GM23338 (cell line): ENCODE results near the gene CFI. TPM values are rescaled to one million over a fixed set of nuclear protein-coding genes. Genes with fewer than 3 reads are reported as not detected.

ENCODE experiments used
- ATAC-seq: fragments of 200-7000 bp; cut with Tn5 transposase; 3 replicates; pipeline ENCODE4 v1.9.1; 2020
- DNase-seq: peaks from one replicate; pipeline ENCODE4 v3.0.0-alpha.2; 2015; ENCODE audit warnings: low spot score
- H2AFZ ChIP-seq: fragments of 200-600 bp; sonication (generic); 2 replicates; pipeline ENCODE4 v1.8.0; 2016; ENCODE audit warnings: antibody characterized with exemption, mild to moderate bottlenecking, moderate library complexity
- H3F3A ChIP-seq: fragments of 200-600 bp; sonication (generic); replicated peaks from 2 replicates; pipeline ENCODE4 v1.8.0; 2017; ENCODE audit warnings: antibody characterized with exemption, mixed run types, low read depth
- H3K27ac ChIP-seq: fragments of 200-600 bp; sonication (generic); 2 replicates; pipeline ENCODE4 v1.6.1; 2016; ENCODE audit warnings: low read depth
- H3K27me3 ChIP-seq: fragments of 200-600 bp; sonication (generic); 2 replicates; pipeline ENCODE4 v1.8.0; 2016; ENCODE audit warnings: mild to moderate bottlenecking, mixed run types, moderate library complexity; ENCODE audit not compliant: insufficient read depth
- H3K36me3 ChIP-seq: fragments of 200-600 bp; sonication (generic); 2 replicates; pipeline ENCODE4 v1.8.0; 2016; ENCODE audit warnings: mild to moderate bottlenecking; ENCODE audit not compliant: insufficient read depth
- H3K4me1 ChIP-seq: fragments of 200-600 bp; sonication (generic); 2 replicates; pipeline ENCODE4 v1.8.0; 2016; ENCODE audit warnings: mild to moderate bottlenecking, moderate library complexity; ENCODE audit not compliant: insufficient read depth
- H3K4me2 ChIP-seq: fragments of 200-600 bp; sonication (generic); 2 replicates; pipeline ENCODE4 v1.7.1; 2017; ENCODE audit warnings: mixed run types
- H3K4me3 ChIP-seq: fragments of 200-600 bp; sonication (generic); 2 replicates; pipeline ENCODE4 v1.6.1; 2016; ENCODE audit warnings: mixed run types
- H3K79me2 ChIP-seq: fragments of 200-600 bp; sonication (generic); replicated peaks from 2 replicates; pipeline ENCODE4 v1.8.0; 2017; ENCODE audit warnings: mild to moderate bottlenecking; ENCODE audit not compliant: insufficient read depth
- H3K9me2 ChIP-seq: fragments of 200-600 bp; sonication (generic); 2 replicates; pipeline ENCODE4 v1.8.0; 2017; ENCODE audit not compliant: insufficient read depth
- H4K20me1 ChIP-seq: fragments of 200-600 bp; sonication (generic); replicated peaks from 2 replicates; pipeline ENCODE4 v1.8.0; 2017; ENCODE audit warnings: mild to moderate bottlenecking; ENCODE audit not compliant: insufficient read depth
- H3K27ac Mint-ChIP-seq: 2 replicates; pipeline ENCODE4 v1.8.0; 2020; ENCODE audit warnings: inconsistent platforms, mild to moderate bottlenecking, moderate library complexity, mixed read lengths
- H3K27me3 Mint-ChIP-seq: 3 replicates; pipeline ENCODE4 v1.8.0; 2022; ENCODE audit warnings: low read depth, mild to moderate bottlenecking, moderate library complexity, mixed read lengths, inconsistent platforms; ENCODE audit not compliant: insufficient read depth, poor library complexity
- H3K36me3 Mint-ChIP-seq: 3 replicates; pipeline ENCODE4 v1.8.0; 2021; ENCODE audit warnings: low read depth, mild to moderate bottlenecking, inconsistent platforms, moderate library complexity, mixed read lengths
- H3K4me1 Mint-ChIP-seq: 3 replicates; pipeline ENCODE4 v1.8.0; 2020; ENCODE audit warnings: mild to moderate bottlenecking, inconsistent platforms, mixed read lengths
- H3K4me3 Mint-ChIP-seq: 3 replicates; pipeline ENCODE4 v1.8.0; 2021; ENCODE audit warnings: moderate library complexity, mild to moderate bottlenecking, inconsistent platforms, mixed read lengths
- H3K9me3 Mint-ChIP-seq: 3 replicates; pipeline ENCODE4 v1.8.0; 2020; ENCODE audit warnings: moderate library complexity, mild to moderate bottlenecking, inconsistent platforms, mixed read lengths
- CREB1 ChIP-seq: fragments of 250-450 bp; sonication (Bioruptor Pico); IDR thresholded peaks from 2 replicates; pipeline ENCODE4 v1.5.0; 2020; ENCODE audit warnings: low read depth, mild to moderate bottlenecking, moderate library complexity
- EZH2 ChIP-seq: fragments of 200-600 bp; sonication (generic); IDR thresholded peaks from one replicate; pipeline ENCODE4 v1.8.0; 2017; ENCODE audit warnings: antibody characterized with exemption, mild to moderate bottlenecking, low read depth; ENCODE audit not compliant: unreplicated experiment
- EZH2phosphoT487 ChIP-seq: fragments of 200-600 bp; sonication (generic); IDR thresholded peaks from one replicate; pipeline ENCODE4 v1.8.1; 2018; ENCODE audit warnings: antibody characterized with exemption; ENCODE audit not compliant: unreplicated experiment
- JUNB ChIP-seq: IDR thresholded peaks from one replicate; pipeline ENCODE4 v1.6.1; 2016; ENCODE audit warnings: antibody characterized with exemption; ENCODE audit not compliant: unreplicated experiment
- NANOG ChIP-seq: IDR thresholded peaks from 2 replicates; pipeline ENCODE4 v1.6.1; 2016; ENCODE audit warnings: antibody characterized with exemption, borderline replicate concordance
- POLR2AphosphoS5 ChIP-seq: IDR thresholded peaks from 2 replicates; pipeline ENCODE4 v1.6.1; 2016; ENCODE audit warnings: antibody characterized with exemption, low read depth
- STAT1 ChIP-seq: IDR thresholded peaks from one replicate; pipeline ENCODE4 v1.6.1; 2016; ENCODE audit warnings: antibody characterized with exemption; ENCODE audit not compliant: unreplicated experiment
- ZNF114 ChIP-seq: fragments of 250-450 bp; sonication (Bioruptor Pico); IDR thresholded peaks from 2 replicates; pipeline ENCODE4 v1.5.0; 2020; ENCODE audit warnings: mild to moderate bottlenecking, moderate library complexity
- ZNF331 ChIP-seq: fragments of 250-450 bp; sonication (Bioruptor Pico); IDR thresholded peaks from 2 replicates; pipeline ENCODE4 v1.5.0; 2020; ENCODE audit warnings: low read depth, mild to moderate bottlenecking, moderate library complexity
- polyA plus RNA-seq: library from polyadenylated mRNA; unstranded; fragments of >200 nt; fragmentation: Nextera tagmentation; extraction: Ambion mirVana; gene quantifications from 2 replicates; pipeline ENCODE4 v1.2.1, GENCODE V29; 2016
- total RNA-seq: library from RNA; depleted of rRNA; stranded (reverse); fragments of >200 nt; shearing (Covaris generic); gene quantifications from 2 replicates; pipeline ENCODE4 v1.2.3, GENCODE V29; 2014
- TF ChIP-seq, protein P1 (sequence below): IDR thresholded peaks from one replicate; pipeline ENCODE4 v1.6.1; 2018; ENCODE audit warnings: antibody characterized with exemption; ENCODE audit not compliant: unreplicated experiment
- TF ChIP-seq, protein P2 (sequence below): IDR thresholded peaks from 2 replicates; pipeline ENCODE4 v1.6.1; 2016; ENCODE audit warnings: antibody characterized with exemption
- TF ChIP-seq, protein P3 (sequence below): fragments of 250-450 bp; sonication (Bioruptor Pico); IDR thresholded peaks from 2 replicates; pipeline ENCODE4 v1.5.0; 2020; ENCODE audit warnings: mild to moderate bottlenecking, moderate library complexity
- TF ChIP-seq, protein P4 (sequence below), 2 experiments: fragments of 200-600 bp in 1 of 2; sonication (generic) in 1 of 2; conservative IDR thresholded peaks; 2 replicates each; pipeline versions ENCODE4 v1.5.1 to v1.6.1; 2016 to 2017; ENCODE audit warnings: antibody characterized with exemption in 2 of 2, low read depth in 2 of 2, mild to moderate bottlenecking in 2 of 2, moderate library complexity in 1 of 2

Gene CFI
- total and polyA plus RNA-seq, 2 experiments from 2014 or later = not detected

DNA sequence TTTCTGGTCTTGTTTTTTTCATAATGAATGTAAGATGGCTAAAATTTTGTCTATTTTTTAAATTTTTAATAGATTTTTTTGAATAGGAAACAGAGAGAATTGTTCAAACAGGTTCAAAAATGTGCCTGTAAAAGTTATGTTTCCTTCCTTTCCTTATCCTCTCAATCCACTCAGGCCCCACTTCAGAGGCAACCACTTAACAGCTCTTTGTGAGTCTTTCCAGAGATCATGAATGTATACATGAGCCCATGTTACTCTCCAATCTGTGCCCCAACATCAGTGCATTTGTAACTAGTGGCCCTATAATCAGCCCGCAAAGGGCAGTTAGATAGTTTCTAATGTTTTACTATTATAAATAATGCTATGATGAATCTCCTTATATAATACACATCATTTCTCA lies 14.0 kb downstream of the CFI start:
- ATAC-seq = no peak
- no peaks in the 10 kb centered on the region for H3K4me1 ChIP-seq
- H3F3A ChIP-seq = no peaks in the 10 kb centered on the region
- DNase-seq = no peak
- H2AFZ ChIP-seq = no peak overlapping the region
- Mint-ChIP-seq H3K9me3 (no peaks in the 10 kb centered on the region), H3K36me3 (no peaks in the 10 kb centered on the region), H3K27ac (no peak overlapping the region), H3K4me1 (no peaks in the 10 kb centered on the region), H3K27me3 (peaks cover 3% of the 10 kb centered on the region), H3K4me3 (no peak overlapping the region)
- H3K27ac ChIP-seq = no peak overlapping the region
- no peaks in the 10 kb centered on the region for H3K79me2 ChIP-seq
- H3K9me2 ChIP-seq = no peaks in the 10 kb centered on the region
- no peaks in the 10 kb centered on the region for H4K20me1 ChIP-seq
- TF ChIP-seq CREB1 (no peak), STAT1 (no peak), EZH2phosphoT487 (no peak), POLR2AphosphoS5 (no peak), NANOG (no peak), JUNB (no peak), ZNF114 (CRISPR knock-in tag) (no peak), ZNF331 (CRISPR knock-in tag) (no peak), EZH2 (no peak)
- TF ChIP-seq, protein P1, sequence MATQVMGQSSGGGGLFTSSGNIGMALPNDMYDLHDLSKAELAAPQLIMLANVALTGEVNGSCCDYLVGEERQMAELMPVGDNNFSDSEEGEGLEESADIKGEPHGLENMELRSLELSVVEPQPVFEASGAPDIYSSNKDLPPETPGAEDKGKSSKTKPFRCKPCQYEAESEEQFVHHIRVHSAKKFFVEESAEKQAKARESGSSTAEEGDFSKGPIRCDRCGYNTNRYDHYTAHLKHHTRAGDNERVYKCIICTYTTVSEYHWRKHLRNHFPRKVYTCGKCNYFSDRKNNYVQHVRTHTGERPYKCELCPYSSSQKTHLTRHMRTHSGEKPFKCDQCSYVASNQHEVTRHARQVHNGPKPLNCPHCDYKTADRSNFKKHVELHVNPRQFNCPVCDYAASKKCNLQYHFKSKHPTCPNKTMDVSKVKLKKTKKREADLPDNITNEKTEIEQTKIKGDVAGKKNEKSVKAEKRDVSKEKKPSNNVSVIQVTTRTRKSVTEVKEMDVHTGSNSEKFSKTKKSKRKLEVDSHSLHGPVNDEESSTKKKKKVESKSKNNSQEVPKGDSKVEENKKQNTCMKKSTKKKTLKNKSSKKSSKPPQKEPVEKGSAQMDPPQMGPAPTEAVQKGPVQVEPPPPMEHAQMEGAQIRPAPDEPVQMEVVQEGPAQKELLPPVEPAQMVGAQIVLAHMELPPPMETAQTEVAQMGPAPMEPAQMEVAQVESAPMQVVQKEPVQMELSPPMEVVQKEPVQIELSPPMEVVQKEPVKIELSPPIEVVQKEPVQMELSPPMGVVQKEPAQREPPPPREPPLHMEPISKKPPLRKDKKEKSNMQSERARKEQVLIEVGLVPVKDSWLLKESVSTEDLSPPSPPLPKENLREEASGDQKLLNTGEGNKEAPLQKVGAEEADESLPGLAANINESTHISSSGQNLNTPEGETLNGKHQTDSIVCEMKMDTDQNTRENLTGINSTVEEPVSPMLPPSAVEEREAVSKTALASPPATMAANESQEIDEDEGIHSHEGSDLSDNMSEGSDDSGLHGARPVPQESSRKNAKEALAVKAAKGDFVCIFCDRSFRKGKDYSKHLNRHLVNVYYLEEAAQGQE = no peak
- TF ChIP-seq, protein P2, sequence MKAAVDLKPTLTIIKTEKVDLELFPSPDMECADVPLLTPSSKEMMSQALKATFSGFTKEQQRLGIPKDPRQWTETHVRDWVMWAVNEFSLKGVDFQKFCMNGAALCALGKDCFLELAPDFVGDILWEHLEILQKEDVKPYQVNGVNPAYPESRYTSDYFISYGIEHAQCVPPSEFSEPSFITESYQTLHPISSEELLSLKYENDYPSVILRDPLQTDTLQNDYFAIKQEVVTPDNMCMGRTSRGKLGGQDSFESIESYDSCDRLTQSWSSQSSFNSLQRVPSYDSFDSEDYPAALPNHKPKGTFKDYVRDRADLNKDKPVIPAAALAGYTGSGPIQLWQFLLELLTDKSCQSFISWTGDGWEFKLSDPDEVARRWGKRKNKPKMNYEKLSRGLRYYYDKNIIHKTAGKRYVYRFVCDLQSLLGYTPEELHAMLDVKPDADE = no peak
- TF ChIP-seq, protein P3, sequence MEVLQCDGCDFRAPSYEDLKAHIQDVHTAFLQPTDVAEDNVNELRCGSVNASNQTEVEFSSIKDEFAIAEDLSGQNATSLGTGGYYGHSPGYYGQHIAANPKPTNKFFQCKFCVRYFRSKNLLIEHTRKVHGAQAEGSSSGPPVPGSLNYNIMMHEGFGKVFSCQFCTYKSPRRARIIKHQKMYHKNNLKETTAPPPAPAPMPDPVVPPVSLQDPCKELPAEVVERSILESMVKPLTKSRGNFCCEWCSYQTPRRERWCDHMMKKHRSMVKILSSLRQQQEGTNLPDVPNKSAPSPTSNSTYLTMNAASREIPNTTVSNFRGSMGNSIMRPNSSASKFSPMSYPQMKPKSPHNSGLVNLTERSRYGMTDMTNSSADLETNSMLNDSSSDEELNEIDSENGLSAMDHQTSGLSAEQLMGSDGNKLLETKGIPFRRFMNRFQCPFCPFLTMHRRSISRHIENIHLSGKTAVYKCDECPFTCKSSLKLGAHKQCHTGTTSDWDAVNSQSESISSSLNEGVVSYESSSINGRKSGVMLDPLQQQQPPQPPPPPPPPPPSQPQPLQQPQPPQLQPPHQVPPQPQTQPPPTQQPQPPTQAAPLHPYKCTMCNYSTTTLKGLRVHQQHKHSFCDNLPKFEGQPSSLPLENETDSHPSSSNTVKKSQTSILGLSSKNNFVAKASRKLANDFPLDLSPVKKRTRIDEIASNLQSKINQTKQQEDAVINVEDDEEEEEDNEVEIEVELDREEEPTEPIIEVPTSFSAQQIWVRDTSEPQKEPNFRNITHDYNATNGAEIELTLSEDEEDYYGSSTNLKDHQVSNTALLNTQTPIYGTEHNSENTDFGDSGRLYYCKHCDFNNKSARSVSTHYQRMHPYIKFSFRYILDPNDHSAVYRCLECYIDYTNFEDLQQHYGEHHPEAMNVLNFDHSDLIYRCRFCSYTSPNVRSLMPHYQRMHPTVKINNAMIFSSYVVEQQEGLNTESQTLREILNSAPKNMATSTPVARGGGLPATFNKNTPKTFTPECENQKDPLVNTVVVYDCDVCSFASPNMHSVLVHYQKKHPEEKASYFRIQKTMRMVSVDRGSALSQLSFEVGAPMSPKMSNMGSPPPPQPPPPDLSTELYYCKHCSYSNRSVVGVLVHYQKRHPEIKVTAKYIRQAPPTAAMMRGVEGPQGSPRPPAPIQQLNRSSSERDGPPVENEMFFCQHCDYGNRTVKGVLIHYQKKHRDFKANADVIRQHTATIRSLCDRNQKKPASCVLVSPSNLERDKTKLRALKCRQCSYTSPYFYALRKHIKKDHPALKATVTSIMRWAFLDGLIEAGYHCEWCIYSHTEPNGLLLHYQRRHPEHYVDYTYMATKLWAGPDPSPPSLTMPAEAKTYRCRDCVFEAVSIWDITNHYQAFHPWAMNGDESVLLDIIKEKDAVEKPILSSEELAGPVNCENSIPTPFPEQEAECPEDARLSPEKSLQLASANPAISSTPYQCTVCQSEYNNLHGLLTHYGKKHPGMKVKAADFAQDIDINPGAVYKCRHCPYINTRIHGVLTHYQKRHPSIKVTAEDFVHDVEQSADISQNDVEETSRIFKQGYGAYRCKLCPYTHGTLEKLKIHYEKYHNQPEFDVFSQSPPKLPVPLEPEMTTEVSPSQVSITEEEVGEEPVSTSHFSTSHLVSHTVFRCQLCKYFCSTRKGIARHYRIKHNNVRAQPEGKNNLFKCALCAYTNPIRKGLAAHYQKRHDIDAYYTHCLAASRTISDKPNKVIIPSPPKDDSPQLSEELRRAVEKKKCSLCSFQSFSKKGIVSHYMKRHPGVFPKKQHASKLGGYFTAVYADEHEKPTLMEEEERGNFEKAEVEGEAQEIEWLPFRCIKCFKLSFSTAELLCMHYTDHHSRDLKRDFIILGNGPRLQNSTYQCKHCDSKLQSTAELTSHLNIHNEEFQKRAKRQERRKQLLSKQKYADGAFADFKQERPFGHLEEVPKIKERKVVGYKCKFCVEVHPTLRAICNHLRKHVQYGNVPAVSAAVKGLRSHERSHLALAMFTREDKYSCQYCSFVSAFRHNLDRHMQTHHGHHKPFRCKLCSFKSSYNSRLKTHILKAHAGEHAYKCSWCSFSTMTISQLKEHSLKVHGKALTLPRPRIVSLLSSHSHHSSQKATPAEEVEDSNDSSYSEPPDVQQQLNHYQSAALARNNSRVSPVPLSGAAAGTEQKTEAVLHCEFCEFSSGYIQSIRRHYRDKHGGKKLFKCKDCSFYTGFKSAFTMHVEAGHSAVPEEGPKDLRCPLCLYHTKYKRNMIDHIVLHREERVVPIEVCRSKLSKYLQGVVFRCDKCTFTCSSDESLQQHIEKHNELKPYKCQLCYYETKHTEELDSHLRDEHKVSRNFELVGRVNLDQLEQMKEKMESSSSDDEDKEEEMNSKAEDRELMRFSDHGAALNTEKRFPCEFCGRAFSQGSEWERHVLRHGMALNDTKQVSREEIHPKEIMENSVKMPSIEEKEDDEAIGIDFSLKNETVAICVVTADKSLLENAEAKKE (CRISPR knock-in tag) = no peak
- TF ChIP-seq, protein P4, sequence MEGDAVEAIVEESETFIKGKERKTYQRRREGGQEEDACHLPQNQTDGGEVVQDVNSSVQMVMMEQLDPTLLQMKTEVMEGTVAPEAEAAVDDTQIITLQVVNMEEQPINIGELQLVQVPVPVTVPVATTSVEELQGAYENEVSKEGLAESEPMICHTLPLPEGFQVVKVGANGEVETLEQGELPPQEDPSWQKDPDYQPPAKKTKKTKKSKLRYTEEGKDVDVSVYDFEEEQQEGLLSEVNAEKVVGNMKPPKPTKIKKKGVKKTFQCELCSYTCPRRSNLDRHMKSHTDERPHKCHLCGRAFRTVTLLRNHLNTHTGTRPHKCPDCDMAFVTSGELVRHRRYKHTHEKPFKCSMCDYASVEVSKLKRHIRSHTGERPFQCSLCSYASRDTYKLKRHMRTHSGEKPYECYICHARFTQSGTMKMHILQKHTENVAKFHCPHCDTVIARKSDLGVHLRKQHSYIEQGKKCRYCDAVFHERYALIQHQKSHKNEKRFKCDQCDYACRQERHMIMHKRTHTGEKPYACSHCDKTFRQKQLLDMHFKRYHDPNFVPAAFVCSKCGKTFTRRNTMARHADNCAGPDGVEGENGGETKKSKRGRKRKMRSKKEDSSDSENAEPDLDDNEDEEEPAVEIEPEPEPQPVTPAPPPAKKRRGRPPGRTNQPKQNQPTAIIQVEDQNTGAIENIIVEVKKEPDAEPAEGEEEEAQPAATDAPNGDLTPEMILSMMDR (conservative IDR thresholded peaks at IDR 0.05; ENCODE audit: low read depth in 2 of 2) = no peak
- no peak overlapping the region for H3K4me3 ChIP-seq
- H3K4me2 ChIP-seq = no peak overlapping the region
- no peaks in the 10 kb centered on the region for H3K27me3 ChIP-seq
- no peaks in the 10 kb centered on the region for H3K36me3 ChIP-seq
